GM08714 (cell line): Measurements from ENCODE around the gene GRIN2A.

Experiments used
- H3K4me3 ChIP-seq: fragments of 200-500 bp; sonication (Bioruptor generic); 2 replicates; pipeline ENCODE4 v1.5.1; 2014; ENCODE audit warnings: mild to moderate bottlenecking, low read length, inconsistent platforms
- ZNF274 ChIP-seq: IDR thresholded peaks from 2 replicates; pipeline ENCODE4 v1.6.1; 2012; ENCODE audit warnings: mild to moderate bottlenecking, low read depth, low read length

GRIN2A gene

DNA sequence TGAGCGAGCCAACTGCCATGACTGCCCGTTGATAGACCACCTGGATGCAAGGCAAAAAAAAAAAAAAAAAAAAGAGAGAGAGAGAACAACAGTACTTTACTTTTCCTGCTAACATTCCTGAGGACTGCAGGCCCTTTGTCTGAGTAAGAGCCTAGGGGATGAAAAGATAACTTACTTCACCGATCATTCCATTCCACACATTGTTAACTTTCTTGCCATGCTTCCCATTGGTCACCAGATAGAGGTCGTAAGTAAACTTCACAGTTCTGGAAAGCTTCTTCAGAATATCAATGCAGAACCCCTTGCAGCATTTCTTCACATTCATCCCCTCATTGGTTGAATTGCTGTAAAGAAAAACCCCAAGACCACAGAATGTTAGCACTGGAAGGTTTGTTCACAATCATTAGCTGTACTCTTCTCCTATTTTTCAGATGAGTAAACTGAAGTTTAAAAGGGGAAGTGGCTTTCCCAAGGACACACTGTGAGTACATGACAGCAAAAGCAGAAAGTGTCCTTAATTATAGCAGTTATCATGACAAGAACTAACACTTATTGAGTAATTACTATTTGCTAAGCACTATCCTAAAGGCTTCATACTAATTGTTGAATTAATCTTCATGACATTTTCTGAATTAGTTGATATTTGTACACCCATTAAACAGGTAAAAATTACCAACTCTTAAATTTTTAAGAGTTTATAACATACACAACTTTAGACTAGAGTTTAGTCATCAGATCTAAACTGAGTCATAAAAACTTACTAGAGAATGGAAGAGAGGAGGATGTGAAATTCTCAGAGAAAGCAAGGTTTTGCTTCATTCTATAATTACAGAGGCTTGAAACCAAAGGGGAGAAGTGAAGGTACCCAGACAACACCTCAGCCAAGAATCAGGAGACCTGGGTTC, 341.2 kb downstream of the GRIN2A start:
- TF ChIP-seq ZNF274 = no peak
- peak overlapping the region; percentile 25; the same call in 1 of the 2 replicates for H3K4me3 ChIP-seq

DNA sequence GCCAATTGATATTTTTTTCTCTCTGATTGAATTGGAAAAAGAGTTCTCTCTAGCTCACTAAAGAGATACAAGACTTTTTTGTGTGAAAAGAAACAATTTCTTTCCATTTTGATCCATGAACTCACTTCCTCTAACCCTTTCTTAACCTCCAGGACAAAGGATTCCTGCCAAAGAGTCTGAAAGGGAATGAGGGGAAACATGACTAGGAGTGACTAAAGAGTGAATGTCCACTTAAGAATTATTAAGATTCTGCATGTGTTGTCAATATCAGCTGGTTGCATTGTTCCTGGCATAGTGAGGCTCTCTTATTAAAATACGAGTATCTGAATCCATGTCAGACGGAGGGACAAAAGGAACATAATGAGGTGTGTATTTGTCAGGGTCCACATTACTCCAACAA, 344.7 kb downstream of the GRIN2A start:
- no peak overlapping the region for H3K4me3 ChIP-seq
- TF ChIP-seq ZNF274 = no peak

DNA sequence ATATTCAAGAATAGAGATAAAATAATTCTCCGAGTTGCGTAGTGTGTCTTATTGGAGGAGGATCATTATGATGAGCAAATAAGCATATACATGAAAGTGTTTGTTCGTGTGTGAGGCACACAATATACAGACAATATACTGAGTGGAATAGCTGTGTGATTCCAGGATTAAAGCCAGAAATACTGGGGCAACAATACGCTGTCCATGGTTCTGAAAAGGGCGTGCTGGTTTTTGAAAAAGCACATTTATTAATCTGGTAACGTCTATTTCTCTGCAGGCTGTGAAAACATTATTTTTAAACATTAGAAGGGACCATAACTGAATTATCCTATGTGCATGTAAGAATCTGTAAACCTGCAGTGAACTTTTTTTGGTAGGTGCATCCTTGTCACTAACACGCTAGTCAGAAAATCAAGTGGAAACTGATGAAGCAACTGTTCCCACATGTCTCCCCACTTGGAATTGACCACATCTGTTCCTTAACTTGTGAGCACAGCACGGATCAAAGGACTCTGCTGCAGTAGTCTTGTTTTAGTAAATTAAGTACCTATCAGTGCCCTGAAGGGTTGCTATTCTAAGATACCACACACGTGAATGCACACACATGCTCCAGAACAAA, 346.0 kb downstream of the GRIN2A start:
- no peak overlapping the region for H3K4me3 ChIP-seq

DNA sequence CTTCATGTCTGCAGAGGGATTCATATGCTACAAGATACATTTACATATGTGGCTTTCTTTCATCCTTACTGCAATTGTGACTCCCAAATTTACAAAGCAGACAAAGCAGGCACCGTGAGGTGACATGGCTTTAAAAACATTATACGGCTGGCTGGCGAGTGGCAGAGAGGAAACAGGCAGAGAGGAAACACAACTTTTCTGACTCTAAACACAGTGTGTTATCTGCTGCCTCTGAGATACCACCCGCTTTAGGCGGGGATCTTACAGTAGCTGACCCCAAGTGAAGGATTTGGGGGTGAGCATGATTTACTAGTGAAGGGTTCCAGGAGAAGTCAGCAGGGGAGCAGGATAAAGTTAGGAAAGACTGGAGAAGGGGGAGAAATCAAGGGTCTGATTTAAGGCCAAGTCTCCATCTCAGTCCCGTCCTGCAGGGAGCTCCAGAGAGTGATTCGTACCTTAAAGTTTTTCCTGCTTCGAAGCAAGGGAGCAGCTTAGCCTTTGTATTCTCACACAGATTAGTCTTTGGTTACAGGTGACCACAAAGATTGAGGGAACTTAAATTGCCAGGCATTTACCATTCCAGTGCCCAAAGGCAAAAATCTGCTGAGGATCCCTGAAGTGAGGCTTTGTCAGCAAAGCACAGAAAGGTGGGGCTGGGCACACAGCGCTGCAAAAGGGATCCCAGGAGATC, 355.0 kb downstream of the GRIN2A start:
- no peak overlapping the region for H3K4me3 ChIP-seq
- TF ChIP-seq ZNF274 = no peak

More for the DNA sequence above, 346.0 kb downstream of the GRIN2A start:
- no peak for TF ChIP-seq ZNF274

DNA sequence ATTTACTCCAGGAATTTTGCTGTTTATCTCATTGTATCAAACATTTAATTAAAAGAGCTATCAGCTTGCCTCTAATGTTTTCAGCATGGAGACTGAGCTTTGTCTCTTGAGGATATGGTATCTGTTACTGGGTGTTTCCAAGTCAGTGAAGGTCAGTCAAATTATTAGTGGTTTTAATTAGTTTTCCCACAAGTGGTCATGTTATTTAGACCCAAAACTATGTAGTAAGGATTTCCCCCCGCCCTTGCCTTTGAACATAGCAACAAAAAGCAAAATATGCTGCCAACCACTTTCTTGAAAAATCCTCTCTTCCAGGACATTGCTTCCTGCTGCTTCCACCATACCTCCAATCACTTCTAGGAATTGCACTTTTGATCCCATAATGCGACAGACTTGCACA, 355.6 kb downstream of the GRIN2A start:
- TF ChIP-seq ZNF274 = no peak
- H3K4me3 ChIP-seq = no peak overlapping the region

DNA sequence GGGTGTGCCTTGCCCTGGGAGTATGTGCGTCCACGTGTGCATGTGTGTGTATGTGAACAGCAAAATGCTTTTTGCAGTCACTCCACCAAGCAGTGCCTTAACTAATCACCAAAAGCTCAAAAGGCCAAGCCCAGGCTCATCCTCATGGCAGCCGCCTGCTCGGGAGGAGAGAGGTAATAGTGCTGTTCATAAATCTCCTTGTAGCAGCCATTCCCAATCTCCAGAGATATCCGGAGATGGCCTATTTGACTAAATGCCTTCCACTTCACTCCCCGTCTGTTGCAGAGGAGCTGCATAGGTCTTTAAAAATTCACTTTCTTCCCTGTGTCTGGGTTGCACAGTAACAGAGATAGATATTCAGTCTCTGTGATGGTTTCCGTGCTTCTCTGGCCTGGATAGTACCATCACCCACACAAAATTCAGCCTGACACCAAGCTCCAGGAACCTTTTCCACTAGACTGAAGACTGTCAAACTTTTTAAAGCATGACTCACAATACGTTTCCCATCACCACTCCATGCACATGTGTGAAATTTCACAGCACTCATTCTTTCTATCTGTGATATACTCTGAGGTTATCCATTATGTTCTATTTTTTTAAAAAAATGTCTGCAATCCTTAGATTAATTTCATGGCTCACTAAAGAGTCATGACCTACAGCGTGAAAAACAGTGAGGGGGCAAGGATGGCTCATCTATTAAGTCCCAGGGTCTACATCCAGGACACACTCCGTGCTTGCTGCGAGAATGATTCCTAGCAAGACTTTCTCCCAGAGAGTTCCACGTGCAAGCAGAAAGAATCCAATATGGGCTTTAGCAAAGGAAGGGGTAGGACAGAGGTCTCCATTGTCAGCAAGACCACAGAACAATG, 357.8 kb downstream of the GRIN2A start:
- H3K4me3 ChIP-seq = no peak overlapping the region
- TF ChIP-seq ZNF274 = no peak

DNA sequence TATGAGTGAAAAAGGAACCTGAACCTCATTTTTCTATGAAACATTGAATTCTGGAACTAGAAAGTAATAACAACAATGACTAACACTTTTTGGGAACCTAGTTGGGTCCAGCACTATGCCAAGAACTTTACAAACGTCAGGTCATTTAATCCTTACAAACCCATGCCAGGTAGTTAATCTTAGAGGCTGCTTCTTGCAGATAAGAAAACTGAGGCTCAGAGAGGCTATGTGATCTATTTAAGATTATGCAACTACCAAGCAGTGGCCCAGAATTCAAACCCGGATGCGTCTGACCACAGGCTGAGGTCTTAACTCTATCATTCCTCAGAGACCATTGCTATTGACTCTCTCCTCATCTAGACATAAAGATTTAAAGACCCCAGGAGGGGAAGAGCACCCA, 358.7 kb downstream of the GRIN2A start:
- no peak for TF ChIP-seq ZNF274
- H3K4me3 ChIP-seq = no peak overlapping the region

DNA sequence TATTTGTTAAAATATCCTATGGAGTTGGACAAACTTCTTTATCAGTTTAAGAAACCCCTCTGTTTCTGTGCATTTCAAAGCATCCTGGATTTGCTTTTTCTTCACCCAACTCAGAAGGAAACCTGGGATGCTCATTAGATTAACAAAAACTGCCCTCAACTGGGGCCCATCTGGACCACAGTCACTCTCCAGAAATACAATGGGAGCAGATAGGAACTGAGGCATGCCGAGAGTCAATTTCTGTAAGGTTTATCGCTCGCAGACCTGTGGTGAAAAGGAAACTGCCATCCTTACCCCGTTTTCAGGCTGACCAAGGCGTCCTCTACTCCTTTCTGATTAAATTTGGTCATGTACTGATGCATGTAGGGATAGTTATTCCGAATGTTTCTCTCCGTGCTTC, 360.3 kb downstream of the GRIN2A start:
- no peak overlapping the region for H3K4me3 ChIP-seq
- TF ChIP-seq ZNF274 = no peak

DNA sequence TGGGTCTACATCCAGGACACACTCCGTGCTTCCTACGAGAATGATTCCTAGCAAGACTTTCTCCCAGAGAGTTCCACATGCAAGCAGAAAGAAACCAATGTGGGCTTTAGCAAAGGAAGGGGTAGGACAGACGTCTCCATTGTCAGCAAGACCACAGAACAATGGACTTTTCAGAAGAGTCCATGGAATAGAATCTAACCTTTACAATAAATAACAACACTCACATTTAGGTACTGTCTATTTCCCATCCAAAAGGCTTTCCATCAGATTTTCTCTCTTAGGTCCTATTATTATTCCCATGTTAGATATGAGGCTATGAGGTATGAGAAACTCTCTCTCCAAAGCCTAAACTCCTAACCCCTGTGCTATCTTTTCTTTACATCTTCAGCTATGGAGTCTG, 360.9 kb downstream of the GRIN2A start:
- no peak overlapping the region for H3K4me3 ChIP-seq
- no peak for TF ChIP-seq ZNF274

DNA sequence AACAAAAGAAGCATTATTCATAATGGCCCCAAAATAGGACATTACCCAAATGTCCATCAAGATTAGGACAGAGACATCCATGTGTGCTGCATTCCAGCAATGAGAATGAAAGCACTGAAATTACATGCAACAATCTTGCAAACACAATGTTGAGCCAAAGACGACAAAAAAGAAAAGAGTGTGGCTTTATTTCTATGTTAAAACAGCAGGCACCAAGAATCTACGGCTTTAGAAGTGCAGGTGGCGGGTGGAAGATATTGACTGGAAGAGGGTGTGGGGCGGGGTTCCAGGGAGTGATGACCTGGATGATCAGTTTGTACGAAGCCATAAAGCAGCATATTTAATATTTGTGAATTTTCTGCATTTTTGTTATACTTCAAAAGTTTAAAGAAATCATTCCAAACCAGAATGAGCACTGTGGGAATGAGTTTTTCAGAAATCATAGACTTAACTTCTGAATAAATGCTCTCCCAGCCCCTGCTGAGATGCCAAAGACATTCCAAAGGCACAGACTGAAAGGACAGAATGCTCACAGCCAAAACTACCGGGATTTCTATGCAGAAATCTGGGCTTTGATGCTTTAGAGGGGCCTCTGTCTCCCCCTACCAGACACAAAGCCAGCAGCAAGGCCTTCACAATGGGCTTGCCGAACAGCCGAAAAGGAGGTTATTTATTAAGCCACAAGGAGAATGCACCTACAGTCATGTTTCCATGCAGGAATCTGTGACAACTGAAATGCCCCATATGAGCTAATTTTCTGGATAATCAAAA, 361.6 kb downstream of the GRIN2A start:
- no peak for TF ChIP-seq ZNF274
- H3K4me3 ChIP-seq = no peak overlapping the region

DNA sequence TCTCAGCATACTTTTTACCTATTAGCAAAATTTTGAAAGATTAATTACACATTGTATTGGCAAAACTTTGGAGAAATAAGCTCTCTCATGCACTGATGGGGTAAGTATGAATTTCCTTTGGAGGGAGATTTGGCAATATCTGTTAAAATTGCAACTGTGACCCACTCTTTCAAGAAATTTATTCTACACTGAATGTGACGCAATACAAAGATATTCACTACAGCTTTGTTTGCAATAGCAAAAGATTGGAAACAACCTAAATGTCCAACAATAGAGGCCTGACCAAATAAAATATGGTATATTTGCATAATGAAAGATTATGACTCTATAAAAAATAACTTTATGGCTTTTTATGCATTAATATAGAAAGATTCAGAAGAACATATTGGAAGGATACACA, 363.5 kb downstream of the GRIN2A start:
- TF ChIP-seq ZNF274 = no peak
- H3K4me3 ChIP-seq = no peak overlapping the region

DNA sequence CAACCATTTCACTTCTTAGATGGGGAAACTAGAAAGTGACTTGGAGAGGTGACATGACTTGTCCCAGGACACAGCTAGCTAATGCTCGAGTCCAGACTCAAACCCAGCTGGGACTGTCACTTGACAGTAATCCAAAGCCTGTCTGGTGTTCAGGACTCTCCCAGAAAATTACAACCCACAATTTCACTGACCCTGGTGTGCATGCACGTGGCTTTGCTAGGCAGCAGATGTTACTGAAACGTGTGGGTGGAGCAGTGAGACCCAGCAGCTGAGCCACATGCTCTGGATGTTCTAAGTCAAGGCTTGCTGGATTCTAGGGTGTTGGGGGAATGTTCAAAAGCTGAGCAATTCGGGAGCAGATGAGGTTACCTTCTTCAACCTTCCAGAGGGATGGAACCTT, 364.6 kb downstream of the GRIN2A start:
- no peak for TF ChIP-seq ZNF274
- no peak overlapping the region for H3K4me3 ChIP-seq

DNA sequence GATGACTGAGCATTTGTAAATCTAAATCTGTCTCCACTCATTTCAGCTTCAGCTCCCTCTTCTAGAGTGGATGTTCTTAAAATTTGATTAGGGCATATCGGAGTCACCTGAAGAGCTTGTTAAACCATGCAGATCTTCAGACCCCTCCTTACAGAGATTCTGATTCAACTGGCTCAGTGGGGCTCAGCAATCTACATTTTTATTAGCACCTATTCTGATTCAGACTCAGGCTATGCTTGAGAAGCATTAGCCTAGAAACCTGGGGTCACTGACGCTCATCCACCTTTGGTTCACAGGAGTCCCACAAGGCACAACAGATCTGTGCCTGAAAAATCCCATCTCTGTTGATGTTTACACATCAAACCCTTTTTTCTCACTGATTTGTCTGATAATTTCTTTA, 365.6 kb downstream of the GRIN2A start:
- no peak for TF ChIP-seq ZNF274
- H3K4me3 ChIP-seq = no peak overlapping the region
